CD4-positive, CD25-positive, alpha-beta regulatory T cell (primary cell): Measurements from ENCODE around the gene PLK5. TPM values are rescaled to one million over a fixed set of nuclear protein-coding genes. Genes with fewer than 3 reads are reported as not detected.

Experiments
- ATAC-seq, 2 donors: fragments of 150-1000 bp; cut with Tn5 transposase; one replicate each; pipeline ENCODE4 v1.10.0; 2021; ENCODE audit warnings: low read depth in 2 of 2, moderate number of reproducible peaks in 2 of 2, moderate library complexity in 1 of 2
- DNase-seq, 3 donors: peaks; one replicate each; pipeline versions ENCODE4 v3.0.0 to v3.0.0-alpha.2; 2012 to 2022; ENCODE audit warnings: mixed read lengths in 1 of 3
- H3K27ac ChIP-seq: one replicate; pipeline ENCODE4 v1.7.0; 2013; ENCODE audit warnings: mild to moderate bottlenecking, low read length; ENCODE audit not compliant: insufficient read depth, poor library complexity, severe bottlenecking
- H3K27me3 ChIP-seq: one replicate; pipeline ENCODE4 v1.7.0; 2013; ENCODE audit warnings: low read length; ENCODE audit not compliant: control insufficient read depth, insufficient read depth
- H3K36me3 ChIP-seq: one replicate; pipeline ENCODE4 v1.7.0; 2013; ENCODE audit warnings: mild to moderate bottlenecking, low read length, moderate library complexity; ENCODE audit not compliant: control insufficient read depth, insufficient read depth
- H3K4me1 ChIP-seq: 2 replicates; pipeline ENCODE4 v1.7.0; 2013; ENCODE audit warnings: mild to moderate bottlenecking, low read length; ENCODE audit not compliant: insufficient read depth, control insufficient read depth, poor library complexity, severe bottlenecking
- H3K4me3 ChIP-seq: one replicate; pipeline ENCODE4 v1.7.0; 2013; ENCODE audit warnings: low read depth, mild to moderate bottlenecking, low read length, moderate library complexity
- H3K9me3 ChIP-seq, 2 experiments: 1 replicate in 1 of 2; 2 replicates in 1 of 2; pipeline ENCODE4 v1.7.0; 2013; ENCODE audit warnings: low read length in 2 of 2, mild to moderate bottlenecking in 1 of 2, moderate library complexity in 1 of 2; ENCODE audit not compliant: control insufficient read depth in 2 of 2
- H3K27ac Mint-ChIP-seq, 3 donors: one replicate each; pipeline ENCODE4 v1.8.0; 2020 to 2022; ENCODE audit warnings: mild to moderate bottlenecking in 3 of 3, mixed read lengths in 3 of 3, moderate library complexity in 2 of 3
- H3K27me3 Mint-ChIP-seq: one replicate; pipeline ENCODE4 v1.8.0; 2022; ENCODE audit warnings: mild to moderate bottlenecking, mixed read lengths
- H3K36me3 Mint-ChIP-seq: one replicate; pipeline ENCODE4 v1.8.0; 2020; ENCODE audit warnings: mixed read lengths
- H3K4me1 Mint-ChIP-seq, 4 donors: one replicate each; pipeline ENCODE4 v1.8.0; 2020 to 2022; ENCODE audit warnings: mixed read lengths in 4 of 4, mild to moderate bottlenecking in 1 of 4
- H3K4me3 Mint-ChIP-seq, 4 donors: one replicate each; pipeline ENCODE4 v1.8.0; 2020 to 2022; ENCODE audit warnings: mild to moderate bottlenecking in 4 of 4, mixed read lengths in 4 of 4, moderate library complexity in 3 of 4
- H3K9me3 Mint-ChIP-seq, 7 donors: one replicate each; pipeline ENCODE4 v1.8.0; 2020 to 2022; ENCODE audit warnings: mixed read lengths in 7 of 7, mild to moderate bottlenecking in 3 of 7, moderate library complexity in 2 of 7
- polyA plus RNA-seq, 4 donors: library from polyadenylated mRNA; unstranded; fragments of 300-500 nt; fragmentation: Illumina TruSeq; gene quantifications; one replicate each; pipeline ENCODE4 v1.2.3, GENCODE V29; 2021
- total RNA-seq: library from RNA; stranded (reverse); gene quantifications from one replicate; pipeline ENCODE4 v1.2.3, GENCODE V29; 2022

The PLK5 gene
- total and polyA plus RNA-seq, 5 donors from 2014 or later = not detected

DNA sequence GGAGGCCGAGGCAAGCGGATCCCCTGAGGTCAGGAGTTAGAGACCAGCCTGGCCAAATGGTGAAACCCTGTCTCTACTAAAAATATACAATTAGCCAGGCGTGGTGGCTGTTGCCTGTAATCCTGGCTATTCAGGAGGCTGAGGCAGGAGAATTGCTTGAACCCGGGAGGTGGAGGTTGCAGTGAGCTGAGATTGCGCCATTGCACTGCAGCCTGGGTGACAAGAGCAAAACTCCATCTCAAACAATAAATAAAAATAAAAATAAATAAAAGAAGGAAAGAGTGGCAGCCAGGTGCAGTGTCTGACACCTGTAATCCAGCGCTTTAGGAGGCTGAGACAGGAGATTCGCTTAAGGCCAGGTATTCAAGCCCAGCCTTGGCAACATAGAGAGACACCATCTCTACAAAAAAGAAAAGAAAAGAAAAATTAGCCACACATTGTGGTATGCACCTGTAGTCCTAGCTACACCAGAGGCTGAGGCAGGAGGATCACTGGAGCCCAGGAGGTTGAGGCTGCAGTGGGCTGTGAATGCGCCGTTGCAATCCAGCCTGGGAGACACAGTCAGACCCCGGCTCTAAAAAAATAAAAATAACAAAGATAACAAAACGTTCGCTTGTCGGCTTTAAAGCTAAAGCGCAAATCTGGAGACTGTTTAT, 21.3 kb upstream of the PLK5 start:
- DNase-seq = no peak
- no peak overlapping the region for H3K27ac Mint-ChIP-seq
- H3K4me3 Mint-ChIP-seq = peak overlapping the region in 1 of 4 donors; percentile 21
- ATAC-seq = no peak
- no peak overlapping the region for H3K4me3 ChIP-seq
- peaks cover 0 to 14% (median 6%) of the 10 kb centered on the region in 4 donors for H3K4me1 Mint-ChIP-seq
- peaks cover 14% of the 10 kb centered on the region for H3K4me1 ChIP-seq
- no peaks in the 10 kb centered on the region for H3K27me3 ChIP-seq
- H3K36me3 ChIP-seq = no peaks in the 10 kb centered on the region
- no peaks in the 10 kb centered on the region for H3K36me3 Mint-ChIP-seq
- H3K9me3 ChIP-seq = no peaks in the 10 kb centered on the region
- H3K27ac ChIP-seq = no peak overlapping the region
- peaks cover 8% of the 10 kb centered on the region for H3K27me3 Mint-ChIP-seq
- H3K9me3 Mint-ChIP-seq = peaks cover 0 to 4% (median 0%) of the 10 kb centered on the region in 7 donors

GRCh38 chr19:1503089-1503924, 20.6 kb upstream of the PLK5 start:
- H3K36me3 Mint-ChIP-seq = no peaks in the 10 kb centered on the region
- H3K4me3 Mint-ChIP-seq = no peak overlapping the region
- Histone ChIP-seq H3K27ac (no peak overlapping the region), H3K36me3 (no peaks in the 10 kb centered on the region), H3K9me3 (no peaks in the 10 kb centered on the region), H3K4me1 (peaks cover 20% of the 10 kb centered on the region), H3K4me3 (no peak overlapping the region), H3K27me3 (no peaks in the 10 kb centered on the region)
- ATAC-seq = no peak
- H3K4me1 Mint-ChIP-seq = peaks cover 0 to 18% (median 10%) of the 10 kb centered on the region in 4 donors
- no peak overlapping the region for H3K27ac Mint-ChIP-seq
- peaks cover 14% of the 10 kb centered on the region for H3K27me3 Mint-ChIP-seq
- peak; percentile 45 to 67 (median 56) for DNase-seq
- H3K9me3 Mint-ChIP-seq = peaks cover 0 to 4% (median 0%) of the 10 kb centered on the region in 7 donors

GRCh38 chr19:1503925-1504773, 19.7 kb upstream of the PLK5 start:
- no peaks in the 10 kb centered on the region for H3K36me3 Mint-ChIP-seq
- Histone ChIP-seq H3K4me1 (peaks cover 20% of the 10 kb centered on the region), H3K36me3 (no peaks in the 10 kb centered on the region), H3K4me3 (no peak overlapping the region), H3K27me3 (no peaks in the 10 kb centered on the region), H3K27ac (no peak overlapping the region), H3K9me3 (no peaks in the 10 kb centered on the region)
- ATAC-seq (no peak), DNase-seq (no peak)
- H3K4me1 Mint-ChIP-seq = peaks cover 0 to 21% (median 10%) of the 10 kb centered on the region in 4 donors
- H3K4me3 Mint-ChIP-seq = no peak overlapping the region
- peaks cover 0 to 4% (median 0%) of the 10 kb centered on the region in 7 donors for H3K9me3 Mint-ChIP-seq
- H3K27ac Mint-ChIP-seq = no peak overlapping the region
- peaks cover 19% of the 10 kb centered on the region for H3K27me3 Mint-ChIP-seq

GRCh38 chr19:1505012-1505411, 18.9 kb upstream of the PLK5 start:
- H3K4me1 Mint-ChIP-seq = peaks cover 0 to 26% (median 10%) of the 10 kb centered on the region in 4 donors
- DNase-seq (no peak), ATAC-seq (no peak)
- no peaks in the 10 kb centered on the region for H3K9me3 ChIP-seq
- H3K4me3 Mint-ChIP-seq = peak overlapping the region in 2 of 4 donors; percentile 68 to 74
- H3K27me3 ChIP-seq = no peaks in the 10 kb centered on the region
- peak overlapping the region in 1 of 3 donors; percentile 74 for H3K27ac Mint-ChIP-seq
- no peak overlapping the region for H3K4me3 ChIP-seq
- H3K36me3 Mint-ChIP-seq = no peaks in the 10 kb centered on the region
- H3K27ac ChIP-seq = no peak overlapping the region
- H3K9me3 Mint-ChIP-seq = peaks cover 0 to 5% (median 0%) of the 10 kb centered on the region in 7 donors
- H3K36me3 ChIP-seq = no peaks in the 10 kb centered on the region
- peaks cover 22% of the 10 kb centered on the region for H3K27me3 Mint-ChIP-seq
- peaks cover 20% of the 10 kb centered on the region for H3K4me1 ChIP-seq

GRCh38 chr19:1505991-1506881, 17.6 kb upstream of the PLK5 start:
- DNase-seq (no peak), ATAC-seq (no peak)
- Histone ChIP-seq H3K4me3 (no peak overlapping the region), H3K27ac (no peak overlapping the region), H3K36me3 (no peaks in the 10 kb centered on the region), H3K27me3 (no peaks in the 10 kb centered on the region), H3K9me3 (no peaks in the 10 kb centered on the region), H3K4me1 (peaks cover 20% of the 10 kb centered on the region)
- Mint-ChIP-seq H3K27me3 (peaks cover 27% of the 10 kb centered on the region), H3K4me3 (peak overlapping the region in 2 of 4 donors; percentile 68 to 74), H3K9me3 (peaks cover 0 to 5% (median 0%) of the 10 kb centered on the region in 7 donors), H3K36me3 (no peaks in the 10 kb centered on the region), H3K4me1 (peaks cover 0 to 31% (median 10%) of the 10 kb centered on the region in 4 donors), H3K27ac (peak overlapping the region in 1 of 3 donors; percentile 71)

DNA sequence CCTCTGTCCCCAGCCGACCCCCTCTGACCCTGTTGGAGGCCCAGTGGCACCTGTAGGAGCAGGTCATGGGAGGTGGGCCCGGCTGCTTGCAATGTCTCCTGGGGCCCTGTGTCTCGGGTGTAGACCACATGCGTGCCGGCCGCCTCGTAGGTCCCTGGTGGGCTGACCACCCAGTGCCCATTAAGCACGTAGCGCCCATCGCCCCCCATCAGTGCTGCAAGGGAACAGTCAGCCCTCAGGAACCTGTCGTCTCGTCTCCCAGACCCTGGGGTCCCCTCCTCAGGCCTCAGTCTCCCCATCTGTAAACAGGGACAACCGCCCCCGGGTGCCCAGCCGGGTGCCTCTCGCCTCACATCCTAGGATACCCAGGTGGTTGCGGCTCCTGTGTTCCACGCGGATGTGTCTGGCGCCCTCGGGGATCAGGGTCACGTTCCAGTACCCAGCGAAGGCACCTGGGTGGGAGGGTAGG, 16.7 kb upstream of the PLK5 start:
- Histone ChIP-seq H3K27me3 (no peaks in the 10 kb centered on the region), H3K27ac (peak overlapping the region; percentile 70), H3K36me3 (no peaks in the 10 kb centered on the region), H3K4me3 (no peak overlapping the region), H3K9me3 (no peaks in the 10 kb centered on the region), H3K4me1 (peaks cover 24% of the 10 kb centered on the region)
- Mint-ChIP-seq H3K36me3 (no peaks in the 10 kb centered on the region), H3K27me3 (peaks cover 24% of the 10 kb centered on the region), H3K4me3 (peak overlapping the region in 2 of 4 donors; percentile 87 to 88), H3K4me1 (peaks cover 0 to 34% (median 10%) of the 10 kb centered on the region in 4 donors), H3K27ac (peak overlapping the region in 2 of 3 donors; percentile 92 to 97), H3K9me3 (peaks cover 0 to 5% (median 0%) of the 10 kb centered on the region in 7 donors)
- no peak for DNase-seq
- ATAC-seq = no peak
